GM23338 (cell line): ENCODE measurements around the gene CNTNAP2. TPM values are rescaled to one million over a fixed set of nuclear protein-coding genes. Genes with fewer than 3 reads are reported as not detected.

Experiments
- ATAC-seq: fragments of 200-7000 bp; cut with Tn5 transposase; 3 replicates; pipeline ENCODE4 v1.9.1; 2020
- DNase-seq: peaks from one replicate; pipeline ENCODE4 v3.0.0-alpha.2; 2015; ENCODE audit warnings: low spot score
- H2AFZ ChIP-seq: fragments of 200-600 bp; sonication (generic); 2 replicates; pipeline ENCODE4 v1.8.0; 2016; ENCODE audit warnings: antibody characterized with exemption, mild to moderate bottlenecking, moderate library complexity
- H3F3A ChIP-seq: fragments of 200-600 bp; sonication (generic); replicated peaks from 2 replicates; pipeline ENCODE4 v1.8.0; 2017; ENCODE audit warnings: antibody characterized with exemption, mixed run types, low read depth
- H3K27ac ChIP-seq: fragments of 200-600 bp; sonication (generic); 2 replicates; pipeline ENCODE4 v1.6.1; 2016; ENCODE audit warnings: low read depth
- H3K27me3 ChIP-seq: fragments of 200-600 bp; sonication (generic); 2 replicates; pipeline ENCODE4 v1.8.0; 2016; ENCODE audit warnings: mild to moderate bottlenecking, mixed run types, moderate library complexity; ENCODE audit not compliant: insufficient read depth
- H3K36me3 ChIP-seq: fragments of 200-600 bp; sonication (generic); 2 replicates; pipeline ENCODE4 v1.8.0; 2016; ENCODE audit warnings: mild to moderate bottlenecking; ENCODE audit not compliant: insufficient read depth
- H3K4me1 ChIP-seq: fragments of 200-600 bp; sonication (generic); 2 replicates; pipeline ENCODE4 v1.8.0; 2016; ENCODE audit warnings: mild to moderate bottlenecking, moderate library complexity; ENCODE audit not compliant: insufficient read depth
- H3K4me2 ChIP-seq: fragments of 200-600 bp; sonication (generic); 2 replicates; pipeline ENCODE4 v1.7.1; 2017; ENCODE audit warnings: mixed run types
- H3K4me3 ChIP-seq: fragments of 200-600 bp; sonication (generic); 2 replicates; pipeline ENCODE4 v1.6.1; 2016; ENCODE audit warnings: mixed run types
- H3K79me2 ChIP-seq: fragments of 200-600 bp; sonication (generic); replicated peaks from 2 replicates; pipeline ENCODE4 v1.8.0; 2017; ENCODE audit warnings: mild to moderate bottlenecking; ENCODE audit not compliant: insufficient read depth
- H3K9me2 ChIP-seq: fragments of 200-600 bp; sonication (generic); 2 replicates; pipeline ENCODE4 v1.8.0; 2017; ENCODE audit not compliant: insufficient read depth
- H4K20me1 ChIP-seq: fragments of 200-600 bp; sonication (generic); replicated peaks from 2 replicates; pipeline ENCODE4 v1.8.0; 2017; ENCODE audit warnings: mild to moderate bottlenecking; ENCODE audit not compliant: insufficient read depth
- H3K27ac Mint-ChIP-seq: 2 replicates; pipeline ENCODE4 v1.8.0; 2020; ENCODE audit warnings: inconsistent platforms, mild to moderate bottlenecking, moderate library complexity, mixed read lengths
- H3K27me3 Mint-ChIP-seq: 3 replicates; pipeline ENCODE4 v1.8.0; 2022; ENCODE audit warnings: low read depth, mild to moderate bottlenecking, moderate library complexity, mixed read lengths, inconsistent platforms; ENCODE audit not compliant: insufficient read depth, poor library complexity
- H3K36me3 Mint-ChIP-seq: 3 replicates; pipeline ENCODE4 v1.8.0; 2021; ENCODE audit warnings: low read depth, mild to moderate bottlenecking, inconsistent platforms, moderate library complexity, mixed read lengths
- H3K4me1 Mint-ChIP-seq: 3 replicates; pipeline ENCODE4 v1.8.0; 2020; ENCODE audit warnings: mild to moderate bottlenecking, inconsistent platforms, mixed read lengths
- H3K4me3 Mint-ChIP-seq: 3 replicates; pipeline ENCODE4 v1.8.0; 2021; ENCODE audit warnings: moderate library complexity, mild to moderate bottlenecking, inconsistent platforms, mixed read lengths
- H3K9me3 Mint-ChIP-seq: 3 replicates; pipeline ENCODE4 v1.8.0; 2020; ENCODE audit warnings: moderate library complexity, mild to moderate bottlenecking, inconsistent platforms, mixed read lengths
- CREB1 ChIP-seq: fragments of 250-450 bp; sonication (Bioruptor Pico); IDR thresholded peaks from 2 replicates; pipeline ENCODE4 v1.5.0; 2020; ENCODE audit warnings: low read depth, mild to moderate bottlenecking, moderate library complexity
- EZH2 ChIP-seq: fragments of 200-600 bp; sonication (generic); IDR thresholded peaks from one replicate; pipeline ENCODE4 v1.8.0; 2017; ENCODE audit warnings: antibody characterized with exemption, mild to moderate bottlenecking, low read depth; ENCODE audit not compliant: unreplicated experiment
- EZH2phosphoT487 ChIP-seq: fragments of 200-600 bp; sonication (generic); IDR thresholded peaks from one replicate; pipeline ENCODE4 v1.8.1; 2018; ENCODE audit warnings: antibody characterized with exemption; ENCODE audit not compliant: unreplicated experiment
- JUNB ChIP-seq: IDR thresholded peaks from one replicate; pipeline ENCODE4 v1.6.1; 2016; ENCODE audit warnings: antibody characterized with exemption; ENCODE audit not compliant: unreplicated experiment
- POLR2AphosphoS5 ChIP-seq: IDR thresholded peaks from 2 replicates; pipeline ENCODE4 v1.6.1; 2016; ENCODE audit warnings: antibody characterized with exemption, low read depth
- STAT1 ChIP-seq: IDR thresholded peaks from one replicate; pipeline ENCODE4 v1.6.1; 2016; ENCODE audit warnings: antibody characterized with exemption; ENCODE audit not compliant: unreplicated experiment
- ZNF114 ChIP-seq: fragments of 250-450 bp; sonication (Bioruptor Pico); IDR thresholded peaks from 2 replicates; pipeline ENCODE4 v1.5.0; 2020; ENCODE audit warnings: mild to moderate bottlenecking, moderate library complexity
- ZNF331 ChIP-seq: fragments of 250-450 bp; sonication (Bioruptor Pico); IDR thresholded peaks from 2 replicates; pipeline ENCODE4 v1.5.0; 2020; ENCODE audit warnings: low read depth, mild to moderate bottlenecking, moderate library complexity
- polyA plus RNA-seq: library from polyadenylated mRNA; unstranded; fragments of >200 nt; fragmentation: Nextera tagmentation; extraction: Ambion mirVana; gene quantifications from 2 replicates; pipeline ENCODE4 v1.2.1, GENCODE V29; 2016
- total RNA-seq: library from RNA; depleted of rRNA; stranded (reverse); fragments of >200 nt; shearing (Covaris generic); gene quantifications from 2 replicates; pipeline ENCODE4 v1.2.3, GENCODE V29; 2014
- TF ChIP-seq, protein P1 (sequence below): IDR thresholded peaks from 2 replicates; pipeline ENCODE4 v1.6.1; 2016; ENCODE audit warnings: antibody characterized with exemption
- TF ChIP-seq, protein P2 (sequence below): IDR thresholded peaks from one replicate; pipeline ENCODE4 v1.6.1; 2018; ENCODE audit warnings: antibody characterized with exemption; ENCODE audit not compliant: unreplicated experiment
- TF ChIP-seq, protein P3 (sequence below): fragments of 250-450 bp; sonication (Bioruptor Pico); IDR thresholded peaks from 2 replicates; pipeline ENCODE4 v1.5.0; 2020; ENCODE audit warnings: mild to moderate bottlenecking, moderate library complexity

The CNTNAP2 gene
- total and polyA plus RNA-seq, 2 experiments from 2014 or later, result 38.2 to 61.3 TPM

DNA sequence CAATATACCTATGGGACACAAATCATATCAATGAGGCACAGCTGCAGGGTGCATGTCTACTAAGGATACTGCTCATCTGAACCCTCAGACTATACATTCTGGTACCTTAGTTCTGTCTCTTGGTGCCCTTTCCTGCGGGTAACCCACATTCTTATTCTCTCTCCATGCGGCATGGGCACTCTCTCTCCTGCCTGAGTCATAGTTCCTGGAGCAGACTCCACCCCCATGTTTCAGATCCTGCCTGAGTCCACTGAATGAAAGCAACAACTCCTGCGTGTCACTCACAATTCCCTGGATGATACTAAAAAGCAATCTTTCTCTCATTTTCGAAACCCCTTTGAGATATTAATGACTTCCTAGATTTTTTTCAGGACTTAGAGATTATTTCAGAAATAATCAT is 1820.8 kb downstream of the CNTNAP2 start:
- Mint-ChIP-seq H3K4me3 (no peak overlapping the region), H3K27me3 (peaks cover 7% of the 10 kb centered on the region), H3K36me3 (no peaks in the 10 kb centered on the region; the same call in 2 of the 3 replicates), H3K9me3 (peaks cover 25% of the 10 kb centered on the region), H3K4me1 (no peaks in the 10 kb centered on the region), H3K27ac (no peak overlapping the region)
- Histone ChIP-seq H3K9me2 (no peaks in the 10 kb centered on the region), H3K27ac (no peak overlapping the region), H3K79me2 (no peaks in the 10 kb centered on the region), H3K36me3 (peaks cover 3% of the 10 kb centered on the region; the same call in 1 of the 2 replicates), H3K27me3 (no peaks in the 10 kb centered on the region), H3K4me3 (no peak overlapping the region), H3K4me1 (no peaks in the 10 kb centered on the region), H3F3A (no peaks in the 10 kb centered on the region), H3K4me2 (no peak overlapping the region), H4K20me1 (no peaks in the 10 kb centered on the region), H2AFZ (no peak overlapping the region)
- DNase-seq (no peak), ATAC-seq (no peak)
- TF ChIP-seq EZH2 (no peak), STAT1 (no peak), CREB1 (no peak), EZH2phosphoT487 (no peak), ZNF331 (CRISPR knock-in tag) (no peak), POLR2AphosphoS5 (no peak)

DNA sequence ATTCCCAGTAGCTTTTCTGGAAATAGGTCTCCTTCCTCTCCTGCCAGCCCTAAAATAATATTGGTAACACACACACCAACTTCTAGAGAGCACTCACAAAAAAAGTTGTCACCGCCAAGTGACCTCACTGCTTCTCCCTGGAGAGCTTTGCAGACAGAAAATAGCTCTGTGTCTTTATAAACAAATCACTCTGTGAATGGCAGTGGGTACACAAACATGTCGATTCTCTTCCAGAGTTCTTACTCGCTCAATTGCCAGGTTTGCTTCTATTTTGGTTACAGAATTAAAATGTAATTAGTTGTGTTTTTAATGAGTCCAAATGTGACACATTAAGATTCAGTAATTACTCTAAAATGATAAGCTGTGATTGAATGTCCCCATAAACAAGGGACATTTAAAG is 1824.8 kb downstream of the CNTNAP2 start:
- peaks cover 3% of the 10 kb centered on the region; the same call in 1 of the 2 replicates for H3K36me3 ChIP-seq
- DNase-seq (no peak), ATAC-seq (no peak)
- no peaks in the 10 kb centered on the region for H3K79me2 ChIP-seq
- no peak overlapping the region for H3K27ac Mint-ChIP-seq
- 0 out of 2 replicates have a peak, but pooled peaks cover under 1% of the 10 kb centered on the region for H3K9me2 ChIP-seq
- no peaks in the 10 kb centered on the region for H3K4me1 Mint-ChIP-seq
- no peak overlapping the region for H3K4me3 ChIP-seq
- no peaks in the 10 kb centered on the region for H3K36me3 Mint-ChIP-seq
- peaks cover 3% of the 10 kb centered on the region for H3K27me3 Mint-ChIP-seq
- no peaks in the 10 kb centered on the region for H4K20me1 ChIP-seq
- no peak overlapping the region for H2AFZ ChIP-seq
- no peaks in the 10 kb centered on the region for H3K27me3 ChIP-seq
- H3K4me2 ChIP-seq, result no peak overlapping the region
- no peaks in the 10 kb centered on the region for H3K4me1 ChIP-seq
- H3K4me3 Mint-ChIP-seq, result no peak overlapping the region
- peaks cover 11% of the 10 kb centered on the region; the same call in 2 of the 3 replicates for H3K9me3 Mint-ChIP-seq
- no peak overlapping the region for H3K27ac ChIP-seq
- no peaks in the 10 kb centered on the region for H3F3A ChIP-seq
- TF ChIP-seq, protein P1, sequence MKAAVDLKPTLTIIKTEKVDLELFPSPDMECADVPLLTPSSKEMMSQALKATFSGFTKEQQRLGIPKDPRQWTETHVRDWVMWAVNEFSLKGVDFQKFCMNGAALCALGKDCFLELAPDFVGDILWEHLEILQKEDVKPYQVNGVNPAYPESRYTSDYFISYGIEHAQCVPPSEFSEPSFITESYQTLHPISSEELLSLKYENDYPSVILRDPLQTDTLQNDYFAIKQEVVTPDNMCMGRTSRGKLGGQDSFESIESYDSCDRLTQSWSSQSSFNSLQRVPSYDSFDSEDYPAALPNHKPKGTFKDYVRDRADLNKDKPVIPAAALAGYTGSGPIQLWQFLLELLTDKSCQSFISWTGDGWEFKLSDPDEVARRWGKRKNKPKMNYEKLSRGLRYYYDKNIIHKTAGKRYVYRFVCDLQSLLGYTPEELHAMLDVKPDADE, result no peak
- no peak for TF ChIP-seq CREB1
- TF ChIP-seq ZNF331 (CRISPR knock-in tag), result no peak
- TF ChIP-seq POLR2AphosphoS5, result no peak
- no peak for TF ChIP-seq EZH2
- no peak for TF ChIP-seq ZNF114 (CRISPR knock-in tag)
- TF ChIP-seq, protein P2, sequence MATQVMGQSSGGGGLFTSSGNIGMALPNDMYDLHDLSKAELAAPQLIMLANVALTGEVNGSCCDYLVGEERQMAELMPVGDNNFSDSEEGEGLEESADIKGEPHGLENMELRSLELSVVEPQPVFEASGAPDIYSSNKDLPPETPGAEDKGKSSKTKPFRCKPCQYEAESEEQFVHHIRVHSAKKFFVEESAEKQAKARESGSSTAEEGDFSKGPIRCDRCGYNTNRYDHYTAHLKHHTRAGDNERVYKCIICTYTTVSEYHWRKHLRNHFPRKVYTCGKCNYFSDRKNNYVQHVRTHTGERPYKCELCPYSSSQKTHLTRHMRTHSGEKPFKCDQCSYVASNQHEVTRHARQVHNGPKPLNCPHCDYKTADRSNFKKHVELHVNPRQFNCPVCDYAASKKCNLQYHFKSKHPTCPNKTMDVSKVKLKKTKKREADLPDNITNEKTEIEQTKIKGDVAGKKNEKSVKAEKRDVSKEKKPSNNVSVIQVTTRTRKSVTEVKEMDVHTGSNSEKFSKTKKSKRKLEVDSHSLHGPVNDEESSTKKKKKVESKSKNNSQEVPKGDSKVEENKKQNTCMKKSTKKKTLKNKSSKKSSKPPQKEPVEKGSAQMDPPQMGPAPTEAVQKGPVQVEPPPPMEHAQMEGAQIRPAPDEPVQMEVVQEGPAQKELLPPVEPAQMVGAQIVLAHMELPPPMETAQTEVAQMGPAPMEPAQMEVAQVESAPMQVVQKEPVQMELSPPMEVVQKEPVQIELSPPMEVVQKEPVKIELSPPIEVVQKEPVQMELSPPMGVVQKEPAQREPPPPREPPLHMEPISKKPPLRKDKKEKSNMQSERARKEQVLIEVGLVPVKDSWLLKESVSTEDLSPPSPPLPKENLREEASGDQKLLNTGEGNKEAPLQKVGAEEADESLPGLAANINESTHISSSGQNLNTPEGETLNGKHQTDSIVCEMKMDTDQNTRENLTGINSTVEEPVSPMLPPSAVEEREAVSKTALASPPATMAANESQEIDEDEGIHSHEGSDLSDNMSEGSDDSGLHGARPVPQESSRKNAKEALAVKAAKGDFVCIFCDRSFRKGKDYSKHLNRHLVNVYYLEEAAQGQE, result no peak
- TF ChIP-seq STAT1, result no peak
- TF ChIP-seq JUNB, result no peak
- no peak for TF ChIP-seq EZH2phosphoT487
- TF ChIP-seq, protein P3, sequence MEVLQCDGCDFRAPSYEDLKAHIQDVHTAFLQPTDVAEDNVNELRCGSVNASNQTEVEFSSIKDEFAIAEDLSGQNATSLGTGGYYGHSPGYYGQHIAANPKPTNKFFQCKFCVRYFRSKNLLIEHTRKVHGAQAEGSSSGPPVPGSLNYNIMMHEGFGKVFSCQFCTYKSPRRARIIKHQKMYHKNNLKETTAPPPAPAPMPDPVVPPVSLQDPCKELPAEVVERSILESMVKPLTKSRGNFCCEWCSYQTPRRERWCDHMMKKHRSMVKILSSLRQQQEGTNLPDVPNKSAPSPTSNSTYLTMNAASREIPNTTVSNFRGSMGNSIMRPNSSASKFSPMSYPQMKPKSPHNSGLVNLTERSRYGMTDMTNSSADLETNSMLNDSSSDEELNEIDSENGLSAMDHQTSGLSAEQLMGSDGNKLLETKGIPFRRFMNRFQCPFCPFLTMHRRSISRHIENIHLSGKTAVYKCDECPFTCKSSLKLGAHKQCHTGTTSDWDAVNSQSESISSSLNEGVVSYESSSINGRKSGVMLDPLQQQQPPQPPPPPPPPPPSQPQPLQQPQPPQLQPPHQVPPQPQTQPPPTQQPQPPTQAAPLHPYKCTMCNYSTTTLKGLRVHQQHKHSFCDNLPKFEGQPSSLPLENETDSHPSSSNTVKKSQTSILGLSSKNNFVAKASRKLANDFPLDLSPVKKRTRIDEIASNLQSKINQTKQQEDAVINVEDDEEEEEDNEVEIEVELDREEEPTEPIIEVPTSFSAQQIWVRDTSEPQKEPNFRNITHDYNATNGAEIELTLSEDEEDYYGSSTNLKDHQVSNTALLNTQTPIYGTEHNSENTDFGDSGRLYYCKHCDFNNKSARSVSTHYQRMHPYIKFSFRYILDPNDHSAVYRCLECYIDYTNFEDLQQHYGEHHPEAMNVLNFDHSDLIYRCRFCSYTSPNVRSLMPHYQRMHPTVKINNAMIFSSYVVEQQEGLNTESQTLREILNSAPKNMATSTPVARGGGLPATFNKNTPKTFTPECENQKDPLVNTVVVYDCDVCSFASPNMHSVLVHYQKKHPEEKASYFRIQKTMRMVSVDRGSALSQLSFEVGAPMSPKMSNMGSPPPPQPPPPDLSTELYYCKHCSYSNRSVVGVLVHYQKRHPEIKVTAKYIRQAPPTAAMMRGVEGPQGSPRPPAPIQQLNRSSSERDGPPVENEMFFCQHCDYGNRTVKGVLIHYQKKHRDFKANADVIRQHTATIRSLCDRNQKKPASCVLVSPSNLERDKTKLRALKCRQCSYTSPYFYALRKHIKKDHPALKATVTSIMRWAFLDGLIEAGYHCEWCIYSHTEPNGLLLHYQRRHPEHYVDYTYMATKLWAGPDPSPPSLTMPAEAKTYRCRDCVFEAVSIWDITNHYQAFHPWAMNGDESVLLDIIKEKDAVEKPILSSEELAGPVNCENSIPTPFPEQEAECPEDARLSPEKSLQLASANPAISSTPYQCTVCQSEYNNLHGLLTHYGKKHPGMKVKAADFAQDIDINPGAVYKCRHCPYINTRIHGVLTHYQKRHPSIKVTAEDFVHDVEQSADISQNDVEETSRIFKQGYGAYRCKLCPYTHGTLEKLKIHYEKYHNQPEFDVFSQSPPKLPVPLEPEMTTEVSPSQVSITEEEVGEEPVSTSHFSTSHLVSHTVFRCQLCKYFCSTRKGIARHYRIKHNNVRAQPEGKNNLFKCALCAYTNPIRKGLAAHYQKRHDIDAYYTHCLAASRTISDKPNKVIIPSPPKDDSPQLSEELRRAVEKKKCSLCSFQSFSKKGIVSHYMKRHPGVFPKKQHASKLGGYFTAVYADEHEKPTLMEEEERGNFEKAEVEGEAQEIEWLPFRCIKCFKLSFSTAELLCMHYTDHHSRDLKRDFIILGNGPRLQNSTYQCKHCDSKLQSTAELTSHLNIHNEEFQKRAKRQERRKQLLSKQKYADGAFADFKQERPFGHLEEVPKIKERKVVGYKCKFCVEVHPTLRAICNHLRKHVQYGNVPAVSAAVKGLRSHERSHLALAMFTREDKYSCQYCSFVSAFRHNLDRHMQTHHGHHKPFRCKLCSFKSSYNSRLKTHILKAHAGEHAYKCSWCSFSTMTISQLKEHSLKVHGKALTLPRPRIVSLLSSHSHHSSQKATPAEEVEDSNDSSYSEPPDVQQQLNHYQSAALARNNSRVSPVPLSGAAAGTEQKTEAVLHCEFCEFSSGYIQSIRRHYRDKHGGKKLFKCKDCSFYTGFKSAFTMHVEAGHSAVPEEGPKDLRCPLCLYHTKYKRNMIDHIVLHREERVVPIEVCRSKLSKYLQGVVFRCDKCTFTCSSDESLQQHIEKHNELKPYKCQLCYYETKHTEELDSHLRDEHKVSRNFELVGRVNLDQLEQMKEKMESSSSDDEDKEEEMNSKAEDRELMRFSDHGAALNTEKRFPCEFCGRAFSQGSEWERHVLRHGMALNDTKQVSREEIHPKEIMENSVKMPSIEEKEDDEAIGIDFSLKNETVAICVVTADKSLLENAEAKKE (CRISPR knock-in tag), result no peak
